Gastroesophageal sphincter (tissue), 3 donors: Measurements from ENCODE around the gene SLC25A47.

ENCODE experiments used
- CTCF ChIP-seq, 4 experiments: fragments of 200-600 bp in 2 of 4; fragments of 450-650 bp in 2 of 4; sonication (generic) in 1 of 4; IDR thresholded peaks; one replicate each; pipeline ENCODE4 v1.5.1; 2017 to 2019; ENCODE audit warnings: antibody characterized with exemption in 4 of 4, mild to moderate bottlenecking in 2 of 4, moderate library complexity in 2 of 4
- EP300 ChIP-seq: sonication (generic); formaldehyde crosslinking; IDR thresholded peaks from one replicate; pipeline ENCODE4 v1.6.1; 2017; ENCODE audit warnings: antibody characterized with exemption, mild to moderate bottlenecking
- POLR2AphosphoS5 ChIP-seq: sonication (generic); formaldehyde crosslinking; IDR thresholded peaks from one replicate; pipeline ENCODE4 v1.6.1; 2017; ENCODE audit warnings: antibody characterized with exemption

- TF ChIP-seq CTCF (IDR thresholded peaks at IDR 0.05): no peak
- TF ChIP-seq POLR2AphosphoS5: no peak
- no peak for TF ChIP-seq EP300
These were observed 48.9 kb upstream of the SLC25A47 start for GRCh38 chr14:100274250-100274649.
